Natural killer cell treated with Interleukin-12 subunit alpha and Interleukin-12 subunit beta and Interleukin-15 and Interleukin-18, amount 100 ng/mL, for 72 hours (primary cell): ENCODE results near the gene RFX2. TPM values are rescaled to one million over a fixed set of nuclear protein-coding genes. Genes with fewer than 3 reads are reported as not detected.

Source experiments
- ATAC-seq, 2 donors: fragments of 150-1000 bp; cut with Tn5 transposase in 1 of 2; sonication (Bioruptor Pico), chemical (Tn5 transposase) in 1 of 2; 2 replicates each; pipeline ENCODE4 v1.10.0; 2021
- DNase-seq: peaks from one replicate; pipeline ENCODE4 v3.0.0; 2022; ENCODE audit warnings: low spot score
- H3K27ac Mint-ChIP-seq, 2 donors: 1 replicate in 1 of 2; 2 replicates in 1 of 2; pipeline ENCODE4 v1.8.0; 2022; ENCODE audit warnings: mixed read lengths in 2 of 2, mild to moderate bottlenecking in 1 of 2, moderate library complexity in 1 of 2
- H3K27me3 Mint-ChIP-seq, 2 donors: 1 replicate in 1 of 2; 2 replicates in 1 of 2; pipeline ENCODE4 v1.8.0; 2022; ENCODE audit warnings: mixed read lengths in 2 of 2
- H3K36me3 Mint-ChIP-seq: one replicate; pipeline ENCODE4 v1.8.0; 2022; ENCODE audit warnings: mixed read lengths
- H3K4me1 Mint-ChIP-seq, 2 donors: 1 replicate in 1 of 2; 2 replicates in 1 of 2; pipeline ENCODE4 v1.8.0; 2022; ENCODE audit warnings: low read depth in 2 of 2, mixed read lengths in 2 of 2, mild to moderate bottlenecking in 1 of 2
- H3K4me3 Mint-ChIP-seq: one replicate; pipeline ENCODE4 v1.8.0; 2022; ENCODE audit warnings: mixed read lengths
- H3K9me3 Mint-ChIP-seq: 2 replicates; pipeline ENCODE4 v1.8.0; 2022; ENCODE audit warnings: mixed read lengths
- total RNA-seq, 2 donors: library from RNA; stranded (reverse); gene quantifications; one replicate each; pipeline ENCODE4 v1.2.3, GENCODE V29; 2022

RFX2 gene
- total RNA-seq, 2 donors from 2014 or later = 6.6 to 6.9 TPM

DNA sequence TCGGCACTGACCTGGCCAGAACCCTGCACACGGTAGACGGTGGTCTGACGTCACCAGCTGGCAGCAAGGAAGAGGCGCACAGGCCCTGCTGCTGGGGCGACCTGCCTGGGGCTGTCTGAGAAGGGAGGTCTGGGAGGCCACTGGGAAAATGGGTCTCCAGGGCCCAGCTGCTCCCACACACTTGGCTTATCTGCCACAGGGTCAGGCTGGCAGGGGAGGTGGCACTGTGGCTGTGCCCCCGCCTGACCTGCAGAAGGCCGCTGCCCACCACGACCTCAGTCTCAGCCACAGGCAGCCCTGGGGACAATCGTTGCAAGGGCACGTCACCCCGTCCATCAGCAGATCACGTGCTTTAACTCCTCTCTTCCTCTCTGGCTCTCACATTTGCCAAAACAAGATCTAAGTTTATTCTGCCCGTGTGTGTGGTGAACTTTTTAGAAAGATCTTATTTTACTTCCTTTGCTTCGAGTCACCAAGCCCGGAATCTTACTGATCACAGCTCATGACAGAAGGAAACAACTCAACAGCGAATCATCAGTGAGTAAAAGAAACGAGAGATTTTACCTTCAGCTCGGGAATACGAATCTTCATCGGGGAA is 87.1 kb downstream of the RFX2 start:
- ATAC-seq = no peak
- DNase-seq = no peak
- H3K27ac Mint-ChIP-seq = no peak overlapping the region
- H3K27me3 Mint-ChIP-seq = no peaks in the 10 kb centered on the region
- no peak overlapping the region for H3K4me3 Mint-ChIP-seq
- H3K4me1 Mint-ChIP-seq = no peaks in the 10 kb centered on the region
- H3K36me3 Mint-ChIP-seq = no peaks in the 10 kb centered on the region
- H3K9me3 Mint-ChIP-seq = no peaks in the 10 kb centered on the region

- H3K36me3 Mint-ChIP-seq = no peaks in the 10 kb centered on the region
- no peak for DNase-seq
- H3K4me3 Mint-ChIP-seq = no peak overlapping the region
- H3K27me3 Mint-ChIP-seq = no peaks in the 10 kb centered on the region
- peak in 1 of 2 donors; percentile 51 for ATAC-seq
- no peak overlapping the region for H3K27ac Mint-ChIP-seq
- no peaks in the 10 kb centered on the region for H3K4me1 Mint-ChIP-seq
- H3K9me3 Mint-ChIP-seq = no peaks in the 10 kb centered on the region
Observed at GRCh38 chr19:6022570-6023064, 87.7 kb downstream of the RFX2 start.

GRCh38 chr19:6021878-6022569 is 88.3 kb downstream of the RFX2 start:
- no peak overlapping the region for H3K4me3 Mint-ChIP-seq
- H3K9me3 Mint-ChIP-seq = no peaks in the 10 kb centered on the region
- no peak overlapping the region for H3K27ac Mint-ChIP-seq
- ATAC-seq (peak; percentile 77 to 81), DNase-seq (peak; percentile 72)
- H3K36me3 Mint-ChIP-seq = no peaks in the 10 kb centered on the region
- H3K4me1 Mint-ChIP-seq = no peaks in the 10 kb centered on the region
- H3K27me3 Mint-ChIP-seq = no peaks in the 10 kb centered on the region

- no peak for ATAC-seq
- no peaks in the 10 kb centered on the region for H3K9me3 Mint-ChIP-seq
- H3K4me1 Mint-ChIP-seq = no peaks in the 10 kb centered on the region
- DNase-seq = no peak
- no peaks in the 10 kb centered on the region for H3K36me3 Mint-ChIP-seq
- no peak overlapping the region for H3K27ac Mint-ChIP-seq
- no peak overlapping the region for H3K4me3 Mint-ChIP-seq
- no peaks in the 10 kb centered on the region for H3K27me3 Mint-ChIP-seq
Observed at GRCh38 chr19:6020972-6021805, 89.1 kb downstream of the RFX2 start.

- Mint-ChIP-seq H3K9me3 (no peaks in the 10 kb centered on the region), H3K36me3 (no peaks in the 10 kb centered on the region), H3K27ac (no peak overlapping the region), H3K4me3 (no peak overlapping the region), H3K4me1 (no peaks in the 10 kb centered on the region), H3K27me3 (no peaks in the 10 kb centered on the region)
- ATAC-seq = no peak
- DNase-seq = no peak
Observed at GRCh38 chr19:6020166-6020882, 90.0 kb downstream of the RFX2 start.

- H3K4me3 Mint-ChIP-seq = no peak overlapping the region
- H3K36me3 Mint-ChIP-seq = no peaks in the 10 kb centered on the region
- no peaks in the 10 kb centered on the region for H3K27me3 Mint-ChIP-seq
- DNase-seq = no peak
- no peak overlapping the region for H3K27ac Mint-ChIP-seq
- H3K9me3 Mint-ChIP-seq = no peaks in the 10 kb centered on the region
- ATAC-seq = no peak
- H3K4me1 Mint-ChIP-seq = no peaks in the 10 kb centered on the region
Observed at GRCh38 chr19:6018786-6019185, 91.5 kb downstream of the RFX2 start.

DNA sequence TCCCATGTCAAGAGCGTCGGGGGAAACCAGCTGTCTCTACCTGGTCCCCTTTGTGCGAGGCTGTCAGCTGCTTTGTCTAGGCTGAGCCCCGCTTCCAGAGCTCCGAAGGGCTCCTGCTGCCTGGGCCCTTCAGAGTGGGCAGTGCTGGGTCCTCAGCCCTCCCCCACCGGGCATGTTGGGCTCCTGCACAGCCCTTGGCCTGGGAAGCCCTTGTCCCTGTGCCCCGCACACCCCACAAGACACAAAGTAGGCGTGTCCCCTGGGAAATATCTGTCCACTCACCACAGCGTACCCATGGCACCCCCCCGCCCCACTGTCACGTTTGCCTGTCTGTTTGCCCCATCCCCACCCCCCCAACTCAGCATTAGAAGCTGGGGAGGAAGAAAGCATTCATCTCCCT is 92.7 kb downstream of the RFX2 start:
- H3K27me3 Mint-ChIP-seq = no peaks in the 10 kb centered on the region
- H3K9me3 Mint-ChIP-seq = no peaks in the 10 kb centered on the region
- H3K27ac Mint-ChIP-seq = no peak overlapping the region
- no peaks in the 10 kb centered on the region for H3K4me1 Mint-ChIP-seq
- no peak overlapping the region for H3K4me3 Mint-ChIP-seq
- ATAC-seq (peak in 1 of 2 donors; percentile 17), DNase-seq (no peak)
- H3K36me3 Mint-ChIP-seq = no peaks in the 10 kb centered on the region

GRCh38 chr19:6015841-6016545 is 94.3 kb downstream of the RFX2 start:
- no peaks in the 10 kb centered on the region for H3K4me1 Mint-ChIP-seq
- ATAC-seq = no peak
- no peaks in the 10 kb centered on the region for H3K36me3 Mint-ChIP-seq
- no peak overlapping the region for H3K27ac Mint-ChIP-seq
- H3K9me3 Mint-ChIP-seq = no peaks in the 10 kb centered on the region
- no peaks in the 10 kb centered on the region for H3K27me3 Mint-ChIP-seq
- DNase-seq = no peak
- no peak overlapping the region for H3K4me3 Mint-ChIP-seq

- Mint-ChIP-seq H3K36me3 (no peaks in the 10 kb centered on the region), H3K27me3 (no peaks in the 10 kb centered on the region), H3K4me3 (no peak overlapping the region), H3K27ac (no peak overlapping the region), H3K9me3 (no peaks in the 10 kb centered on the region), H3K4me1 (no peaks in the 10 kb centered on the region)
- ATAC-seq = no peak
- no peak for DNase-seq
Observed at GRCh38 chr19:6014551-6015135, 95.7 kb downstream of the RFX2 start.

DNA sequence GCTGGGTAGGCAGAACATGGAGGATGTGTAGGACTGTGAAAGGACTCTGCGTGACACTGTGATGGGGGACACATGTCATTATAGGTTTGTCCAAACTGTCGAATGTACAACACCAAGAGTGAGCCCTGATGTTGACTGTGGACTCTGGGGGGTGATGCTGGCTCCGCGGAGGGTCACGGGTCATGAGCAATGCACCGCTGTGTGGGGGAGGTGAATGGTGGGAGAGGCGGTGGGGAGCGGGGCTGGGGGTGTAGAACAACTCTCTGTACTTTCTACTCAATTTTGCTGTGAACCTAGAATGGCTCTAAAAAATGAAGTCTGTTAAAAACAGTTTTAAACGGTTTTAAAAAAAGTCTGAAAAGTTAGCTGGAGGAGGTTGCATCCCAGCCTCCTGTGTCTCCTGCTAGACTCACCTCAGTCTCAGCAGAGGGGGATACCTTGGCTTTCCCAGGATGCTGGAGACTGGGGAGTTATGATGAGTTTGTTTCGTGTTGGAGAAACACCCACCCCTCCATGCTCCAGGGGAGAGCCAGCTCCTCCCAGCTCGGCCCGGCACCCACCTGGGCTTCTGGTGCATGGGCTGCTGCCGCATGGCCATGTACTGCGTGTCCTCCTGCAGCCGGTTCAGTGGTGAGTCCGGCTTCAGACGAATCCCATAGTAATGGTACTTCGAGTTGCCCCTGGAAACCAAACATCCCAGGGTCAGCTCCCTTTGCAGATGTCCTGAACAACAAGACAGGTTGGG is 97.7 kb downstream of the RFX2 start:
- Mint-ChIP-seq H3K36me3 (no peaks in the 10 kb centered on the region), H3K4me3 (no peak overlapping the region), H3K9me3 (no peaks in the 10 kb centered on the region), H3K4me1 (no peaks in the 10 kb centered on the region), H3K27ac (no peak overlapping the region), H3K27me3 (no peaks in the 10 kb centered on the region)
- ATAC-seq = no peak
- DNase-seq = no peak

GRCh38 chr19:6011794-6012193 is 98.5 kb downstream of the RFX2 start:
- H3K4me3 Mint-ChIP-seq = no peak overlapping the region
- DNase-seq = no peak
- no peak for ATAC-seq
- no peaks in the 10 kb centered on the region for H3K27me3 Mint-ChIP-seq
- no peaks in the 10 kb centered on the region for H3K4me1 Mint-ChIP-seq
- H3K9me3 Mint-ChIP-seq = no peaks in the 10 kb centered on the region
- H3K36me3 Mint-ChIP-seq = no peaks in the 10 kb centered on the region
- no peak overlapping the region for H3K27ac Mint-ChIP-seq

GRCh38 chr19:6011206-6011605 is 99.1 kb downstream of the RFX2 start:
- Mint-ChIP-seq H3K27me3 (no peaks in the 10 kb centered on the region), H3K9me3 (no peaks in the 10 kb centered on the region), H3K4me1 (no peaks in the 10 kb centered on the region), H3K36me3 (no peaks in the 10 kb centered on the region), H3K4me3 (no peak overlapping the region), H3K27ac (no peak overlapping the region)
- DNase-seq (no peak), ATAC-seq (no peak)
